HCT116 (cell line): ENCODE measurements around the gene STAT2. TPM values are rescaled to one million over a fixed set of nuclear protein-coding genes. Genes with fewer than 3 reads are reported as not detected.

ENCODE experiments used
- ATAC-seq: fragments of 200-7000 bp; cut with Tn5 transposase; 2 replicates; pipeline ENCODE4 v1.9.1; 2020; ENCODE audit warnings: mild to moderate bottlenecking, moderate library complexity
- BruUV-seq: library from RNA; stranded (reverse); fragments of 400-500 nt; replicated peaks from 2 replicates; lab custom pipeline; 2021; lab: Mats Ljungman, UMichigan
- CTCF ChIA-PET: fragments of 300-600 bp; sonication (Branson Sonifier 250); formaldehyde crosslinking; loops from one replicate; lab custom pipeline; 2021; ENCODE audit warnings: antibody characterized with exemption; lab: Charles Lee
- POLR2A ChIA-PET: fragments of 300-600, 350-600 bp; sonication (Branson Sonifier 250); formaldehyde crosslinking; loops from one replicate; lab custom pipeline; 2021; ENCODE audit warnings: antibody characterized with exemption; lab: Charles Lee
- RAD21 ChIA-PET, 2 experiments: fragments of 300-600 bp; sonication (Branson Sonifier 250); formaldehyde crosslinking; loops; one replicate each; lab custom pipeline; 2023; ENCODE audit warnings: low total read pairs in 2 of 2; ENCODE audit not compliant: uncharacterized antibody in 2 of 2, unreplicated experiment in 2 of 2, low non-redundant PET in 1 of 2; lab: Charles Lee
- DNase-seq: peaks from one replicate; pipeline ENCODE4 v3.0.0-alpha.2; 2010; ENCODE audit warnings: low read depth, low spot score
- H2AFZ ChIP-seq: fragments of 200-600 bp; shearing (Covaris generic), sonication (generic); 2 replicates; pipeline ENCODE4 v1.6.1; 2017; ENCODE audit warnings: low read depth, mixed run types, mixed read lengths, antibody characterized with exemption, low read length; ENCODE audit not compliant: poor library complexity, severe bottlenecking
- H3K27ac ChIP-seq: 2 replicates; pipeline ENCODE4 v1.5.1; 2012; ENCODE audit warnings: low read depth, low read length
- H3K27me3 ChIP-seq: fragments of 200-600 bp; sonication (generic); 2 replicates; pipeline ENCODE4 v1.6.1; 2016; ENCODE audit warnings: mixed run types, low read length, mixed read lengths; ENCODE audit not compliant: insufficient read depth
- H3K36me3 ChIP-seq, 2 experiments: fragments of 200-500 bp in 1 of 2; fragments of 200-600 bp in 1 of 2; sonication (Bioruptor generic) in 1 of 2; sonication (generic) in 1 of 2; 2 replicates each; pipeline versions ENCODE4 v1.5.1 to v1.6.1; 2014 to 2016; ENCODE audit warnings: low read length in 2 of 2, inconsistent platforms in 1 of 2, mixed read lengths in 1 of 2, mixed run types in 1 of 2; ENCODE audit not compliant: insufficient read depth in 2 of 2, control insufficient read depth in 1 of 2
- H3K4me1 ChIP-seq, 2 experiments: fragments of 200-600 bp in 1 of 2; sonication (generic) in 1 of 2; 2 replicates each; pipeline versions ENCODE4 v1.5.1 to v1.6.1; 2012 to 2017; ENCODE audit warnings: low read length in 2 of 2, inconsistent platforms in 1 of 2, mild to moderate bottlenecking in 1 of 2, mixed read lengths in 1 of 2, mixed run types in 1 of 2, moderate library complexity in 1 of 2; ENCODE audit not compliant: insufficient read depth in 2 of 2, control insufficient read depth in 1 of 2
- H3K4me2 ChIP-seq: fragments of 200-600 bp; sonication (generic); 2 replicates; pipeline ENCODE4 v1.6.1; 2017; ENCODE audit warnings: mixed run types, low read length, mixed read lengths
- H3K4me3 ChIP-seq, 2 experiments: fragments of 200-600 bp in 1 of 2; sonication (generic) in 1 of 2; replicated peaks in 1 of 2; 2 replicates each; pipeline ENCODE4 v1.5.1; 2011 to 2016; ENCODE audit warnings: low read length in 2 of 2, control low read depth in 1 of 2, low read depth in 1 of 2, mild to moderate bottlenecking in 1 of 2, mixed read lengths in 1 of 2, mixed run types in 1 of 2
- H3K79me2 ChIP-seq: fragments of 200-600 bp; sonication (generic); 2 replicates; pipeline ENCODE4 v1.6.1; 2017; ENCODE audit warnings: mild to moderate bottlenecking, mixed run types, low read length, moderate library complexity, mixed read lengths; ENCODE audit not compliant: insufficient read depth
- H3K9ac ChIP-seq: fragments of 200-600 bp; sonication (generic); 2 replicates; pipeline ENCODE4 v1.6.1; 2016; ENCODE audit warnings: low read length, mixed read lengths
- H3K9me2 ChIP-seq: fragments of 200-600 bp; sonication (generic), shearing (Covaris generic); 2 replicates; pipeline ENCODE4 v1.6.1; 2017; ENCODE audit warnings: mixed run types, mild to moderate bottlenecking, moderate library complexity; ENCODE audit not compliant: insufficient read depth
- H3K9me3 ChIP-seq, 2 experiments: fragments of 200-500 bp in 1 of 2; fragments of 200-600 bp in 1 of 2; sonication (Bioruptor generic) in 1 of 2; sonication (generic) in 1 of 2; 2 replicates each; pipeline ENCODE4 v1.6.1; 2014 to 2017; ENCODE audit warnings: low read length in 2 of 2, mixed read lengths in 2 of 2, inconsistent platforms in 1 of 2, low read depth in 1 of 2, mild to moderate bottlenecking in 1 of 2, mixed run types in 1 of 2, moderate library complexity in 1 of 2; ENCODE audit not compliant: control insufficient read depth in 1 of 2, insufficient read depth in 1 of 2
- H4K20me1 ChIP-seq: fragments of 200-600 bp; sonication (generic), shearing (Covaris generic); 2 replicates; pipeline ENCODE4 v1.6.1; 2017; ENCODE audit warnings: mixed run types, mild to moderate bottlenecking, moderate library complexity; ENCODE audit not compliant: insufficient read depth
- CBX3 ChIP-seq: IDR thresholded peaks from 2 replicates; pipeline ENCODE4 v1.6.1; 2012; ENCODE audit warnings: low read depth
- CEBPB ChIP-seq: IDR thresholded peaks from 2 replicates; pipeline ENCODE4 v1.6.1; 2012; ENCODE audit warnings: low read depth
- EGR1 ChIP-seq: IDR thresholded peaks from 2 replicates; pipeline ENCODE4 v1.6.1; 2012; ENCODE audit warnings: low read depth
- EZH2 ChIP-seq: fragments of 200-600 bp; sonication (generic); IDR thresholded peaks from 2 replicates; pipeline ENCODE4 v1.6.1; 2017; ENCODE audit warnings: antibody characterized with exemption, mixed run types
- EZH2phosphoT487 ChIP-seq: fragments of 200-600 bp; IDR thresholded peaks from 2 replicates; pipeline ENCODE4 v1.6.1; 2018; ENCODE audit warnings: antibody characterized with exemption, borderline replicate concordance
- FOSL1 ChIP-seq: IDR thresholded peaks from 2 replicates; pipeline ENCODE4 v1.6.1; 2012; ENCODE audit warnings: low read depth
- JUND ChIP-seq: IDR thresholded peaks from 2 replicates; pipeline ENCODE4 v1.6.1; 2012
- POLR2A ChIP-seq: IDR thresholded peaks from 2 replicates; pipeline ENCODE4 v1.7.0; 2011; ENCODE audit warnings: borderline replicate concordance; ENCODE audit not compliant: insufficient read depth, insufficient read length; ENCODE audit errors: extremely low read depth
- POLR2AphosphoS5 ChIP-seq: IDR thresholded peaks from 2 replicates; pipeline ENCODE4 v1.6.1; 2011; ENCODE audit warnings: mild to moderate bottlenecking, low read depth, low read length, moderate library complexity
- RAD21 ChIP-seq: IDR thresholded peaks from 2 replicates; pipeline ENCODE4 v1.6.1; 2012; ENCODE audit warnings: low read depth, mild to moderate bottlenecking
- SIN3A ChIP-seq: IDR thresholded peaks from 2 replicates; pipeline ENCODE4 v1.6.1; 2012; ENCODE audit warnings: low read depth
- SP1 ChIP-seq: IDR thresholded peaks from 2 replicates; pipeline ENCODE4 v1.6.1; 2012; ENCODE audit warnings: low read depth
- SRF ChIP-seq: IDR thresholded peaks from 2 replicates; pipeline ENCODE4 v1.6.1; 2012; ENCODE audit warnings: low read depth
- TCF7L2 ChIP-seq: IDR thresholded peaks from 2 replicates; pipeline ENCODE4 v1.7.0; 2011; ENCODE audit warnings: borderline replicate concordance, inconsistent platforms; ENCODE audit not compliant: insufficient read depth, insufficient read length; ENCODE audit errors: extremely low read depth
- YY1 ChIP-seq: IDR thresholded peaks from 2 replicates; pipeline ENCODE4 v1.6.1; 2011; ENCODE audit warnings: low read length, low read depth, moderate library complexity, mild to moderate bottlenecking; ENCODE audit not compliant: insufficient replicate concordance; ENCODE audit errors: extremely low read depth
- ZFX ChIP-seq: fragments of 450-650 bp; IDR thresholded peaks from 2 replicates; pipeline ENCODE4 v1.6.1; 2017
- ZNF274 ChIP-seq: fragments of 200-500 bp; sonication (Bioruptor generic); IDR thresholded peaks from 2 replicates; pipeline ENCODE4 v1.6.1; 2014; ENCODE audit warnings: mild to moderate bottlenecking, low read depth, low read length, inconsistent platforms
- intact Hi-C: fragments of 100-400 bp; cut with micrococcal nuclease; formaldehyde crosslinking; loops from 2 replicates; pipeline ENCODE4 v1.10.0; 2022
- total RNA-seq: library from RNA; stranded (reverse); gene quantifications from one replicate; pipeline ENCODE4 v1.2.1, GENCODE V29; 2021; ENCODE audit not compliant: unreplicated experiment
- TF ChIP-seq, protein P1 (sequence below): IDR thresholded peaks from 2 replicates; pipeline ENCODE4 v1.6.1; 2011; ENCODE audit warnings: mild to moderate bottlenecking, low read length, moderate library complexity; ENCODE audit not compliant: insufficient replicate concordance; ENCODE audit errors: extremely low read depth
- TF ChIP-seq, protein P2 (sequence below): IDR thresholded peaks from 2 replicates; pipeline ENCODE4 v1.6.1; 2012
- TF ChIP-seq, protein P3 (sequence below): IDR thresholded peaks from 2 replicates; pipeline ENCODE4 v1.6.1; 2012

STAT2 gene
- total RNA-seq, 1 experiment from 2014 or later = 53.1 TPM

DNA sequence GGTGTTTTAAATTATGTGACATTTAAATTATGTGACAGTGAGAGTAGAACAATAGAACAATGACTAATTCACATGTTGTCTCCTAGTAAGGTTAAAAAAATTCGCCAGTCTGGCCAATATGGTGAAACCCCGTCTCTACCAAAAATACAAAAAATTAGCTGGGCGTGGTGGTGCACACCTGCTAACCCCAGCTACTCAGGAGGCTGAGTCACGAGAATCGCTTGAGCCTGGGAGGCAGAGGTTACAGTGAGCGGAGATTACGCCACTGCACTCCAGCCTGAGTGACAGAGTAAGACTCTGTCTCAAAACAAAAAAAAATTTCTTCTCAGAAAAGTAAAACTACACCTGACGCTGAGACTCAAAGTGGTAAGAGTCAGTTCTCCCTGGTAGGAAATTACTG, 62.5 kb downstream of the STAT2 start:
- Histone ChIP-seq H3K9me2 (no peaks in the 10 kb centered on the region), H2AFZ (no peak overlapping the region), H3K27ac (no peak overlapping the region), H3K36me3 (peaks cover 3 to 16% of the 10 kb centered on the region in 2 experiments; a peak in 2 of 4 replicates), H3K4me1 (peaks cover 24 to 55% of the 10 kb centered on the region in 2 experiments), H3K9me3 (no peaks in the 10 kb centered on the region), H3K4me2 (no peak overlapping the region), H3K9ac (no peak overlapping the region), H3K27me3 (no peaks in the 10 kb centered on the region), H4K20me1 (no peaks in the 10 kb centered on the region), H3K4me3 (no peak overlapping the region), H3K79me2 (peaks cover 76% of the 10 kb centered on the region)
- ATAC-seq (no peak), DNase-seq (no peak)
- TF ChIP-seq POLR2A (no peak), EGR1 (no peak), FOSL1 (no peak), CEBPB (no peak), ZFX (no peak), TCF7L2 (no peak), EZH2 (no peak), CBX3 (no peak), SP1 (no peak), JUND (no peak), EZH2phosphoT487 (no peak), ZNF274 (no peak), POLR2AphosphoS5 (no peak), YY1 (no peak), SRF (no peak), RAD21 (no peak), SIN3A (no peak)
- TF ChIP-seq, protein P1, sequence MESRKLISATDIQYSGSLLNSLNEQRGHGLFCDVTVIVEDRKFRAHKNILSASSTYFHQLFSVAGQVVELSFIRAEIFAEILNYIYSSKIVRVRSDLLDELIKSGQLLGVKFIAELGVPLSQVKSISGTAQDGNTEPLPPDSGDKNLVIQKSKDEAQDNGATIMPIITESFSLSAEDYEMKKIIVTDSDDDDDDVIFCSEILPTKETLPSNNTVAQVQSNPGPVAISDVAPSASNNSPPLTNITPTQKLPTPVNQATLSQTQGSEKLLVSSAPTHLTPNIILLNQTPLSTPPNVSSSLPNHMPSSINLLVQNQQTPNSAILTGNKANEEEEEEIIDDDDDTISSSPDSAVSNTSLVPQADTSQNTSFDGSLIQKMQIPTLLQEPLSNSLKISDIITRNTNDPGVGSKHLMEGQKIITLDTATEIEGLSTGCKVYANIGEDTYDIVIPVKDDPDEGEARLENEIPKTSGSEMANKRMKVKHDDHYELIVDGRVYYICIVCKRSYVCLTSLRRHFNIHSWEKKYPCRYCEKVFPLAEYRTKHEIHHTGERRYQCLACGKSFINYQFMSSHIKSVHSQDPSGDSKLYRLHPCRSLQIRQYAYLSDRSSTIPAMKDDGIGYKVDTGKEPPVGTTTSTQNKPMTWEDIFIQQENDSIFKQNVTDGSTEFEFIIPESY = no peak
- TF ChIP-seq, protein P2, sequence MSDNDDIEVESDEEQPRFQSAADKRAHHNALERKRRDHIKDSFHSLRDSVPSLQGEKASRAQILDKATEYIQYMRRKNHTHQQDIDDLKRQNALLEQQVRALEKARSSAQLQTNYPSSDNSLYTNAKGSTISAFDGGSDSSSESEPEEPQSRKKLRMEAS = no peak
- TF ChIP-seq, protein P3, sequence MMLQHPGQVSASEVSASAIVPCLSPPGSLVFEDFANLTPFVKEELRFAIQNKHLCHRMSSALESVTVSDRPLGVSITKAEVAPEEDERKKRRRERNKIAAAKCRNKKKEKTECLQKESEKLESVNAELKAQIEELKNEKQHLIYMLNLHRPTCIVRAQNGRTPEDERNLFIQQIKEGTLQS = no peak
- ChIA-PET POLR2A (no interaction called here), RAD21 (no interaction called here), CTCF (no interaction called here)
- BruUV-seq = no TSS peak
- intact Hi-C loops = no loop called here
